IMR-90 (cell line): ENCODE measurements around the gene TSPAN4. TPM values are rescaled to one million over a fixed set of nuclear protein-coding genes. Genes with fewer than 3 reads are reported as not detected.

ENCODE experiments used
- ATAC-seq: fragments of 200-7000 bp; cut with Tn5 transposase; 2 replicates; pipeline ENCODE4 v1.9.1; 2020; ENCODE audit warnings: low read depth, mild to moderate bottlenecking, moderate library complexity
- BruUV-seq: library from RNA; stranded (reverse); fragments of 400-500 nt; replicated peaks from 2 replicates; lab custom pipeline; 2021; lab: Mats Ljungman, UMichigan
- CTCF ChIA-PET: fragments of 300-600 bp; formaldehyde crosslinking; extraction: SDS; loops from one replicate; lab custom pipeline; 2021; ENCODE audit warnings: antibody characterized with exemption; lab: Yijun Ruan, JAX
- POLR2A ChIA-PET: fragments of 300-600 bp; sonication (Branson Sonifier 250); formaldehyde crosslinking; loops from one replicate; lab custom pipeline; 2022; ENCODE audit warnings: antibody characterized with exemption; ENCODE audit not compliant: unreplicated experiment; lab: Charles Lee
- DNase-seq: peaks from one replicate; pipeline ENCODE4 v3.0.0; 2013
- H2AFZ ChIP-seq: replicated peaks from 2 replicates; pipeline ENCODE3; 2013; ENCODE audit warnings: low read length, mild to moderate bottlenecking; ENCODE audit not compliant: poor library complexity
- H2AK5ac ChIP-seq: 2 replicates; pipeline ENCODE4 v1.6.1; 2013; ENCODE audit warnings: low read depth, low read length, inconsistent platforms
- H2AK9ac ChIP-seq: replicated peaks from 2 replicates; pipeline ENCODE3; 2013; ENCODE audit warnings: mild to moderate bottlenecking, low read depth, low read length, moderate library complexity; ENCODE audit not compliant: poor library complexity
- H2BK120ac ChIP-seq: 2 replicates; pipeline ENCODE4 v1.6.1; 2013; ENCODE audit warnings: low read depth, low read length, inconsistent platforms
- H2BK15ac ChIP-seq: 3 replicates; pipeline ENCODE4 v1.6.1; 2013; ENCODE audit warnings: low read depth, low read length, inconsistent platforms
- H2BK20ac ChIP-seq: 2 replicates; pipeline ENCODE4 v1.6.1; 2013; ENCODE audit warnings: low read depth, mild to moderate bottlenecking, inconsistent platforms, low read length, moderate library complexity
- H2BK5ac ChIP-seq: 2 replicates; pipeline ENCODE4 v1.6.1; 2013; ENCODE audit warnings: mild to moderate bottlenecking, low read depth, low read length, inconsistent platforms; ENCODE audit not compliant: poor library complexity, severe bottlenecking
- H3K14ac ChIP-seq: replicated peaks from 2 replicates; pipeline ENCODE4 v1.6.1; 2013; ENCODE audit warnings: low read depth, low read length, inconsistent platforms
- H3K18ac ChIP-seq: 2 replicates; pipeline ENCODE4 v1.6.1; 2013; ENCODE audit warnings: low read depth, low read length, control low read depth
- H3K23ac ChIP-seq: 2 replicates; pipeline ENCODE4 v1.6.1; 2013; ENCODE audit warnings: low read depth, low read length, inconsistent platforms
- H3K27ac ChIP-seq: 2 replicates; pipeline ENCODE4 v1.5.1; 2013; ENCODE audit warnings: mild to moderate bottlenecking, control low read depth, low read length; ENCODE audit not compliant: insufficient read depth
- H3K27me3 ChIP-seq: 2 replicates; pipeline ENCODE4 v1.6.1; 2013; ENCODE audit warnings: low read length; ENCODE audit not compliant: control insufficient read depth, insufficient read depth
- H3K36me3 ChIP-seq: 2 replicates; pipeline ENCODE4 v1.6.1; 2013; ENCODE audit warnings: low read length, mixed read lengths; ENCODE audit not compliant: control insufficient read depth, insufficient read depth
- H3K4ac ChIP-seq: 2 replicates; pipeline ENCODE4 v1.6.1; 2013; ENCODE audit warnings: low read depth, low read length, inconsistent platforms
- H3K4me1 ChIP-seq: 2 replicates; pipeline ENCODE4 v1.6.1; 2013; ENCODE audit warnings: low read length, mixed read lengths; ENCODE audit not compliant: control insufficient read depth, insufficient read depth
- H3K4me2 ChIP-seq: 2 replicates; pipeline ENCODE4 v1.6.1; 2013; ENCODE audit warnings: low read depth, mild to moderate bottlenecking, control low read depth, low read length, moderate library complexity
- H3K4me3 ChIP-seq: 2 replicates; pipeline ENCODE4 v1.5.1; 2013; ENCODE audit warnings: low read depth, mild to moderate bottlenecking, control low read depth, low read length, moderate library complexity; ENCODE audit not compliant: insufficient read depth
- H3K56ac ChIP-seq: 2 replicates; pipeline ENCODE4 v1.6.1; 2013; ENCODE audit warnings: low read length, inconsistent platforms; ENCODE audit not compliant: insufficient read depth; ENCODE audit errors: extremely low read depth
- H3K79me1 ChIP-seq, 2 experiments: 2 replicates each; pipeline ENCODE4 v1.6.1; 2013; ENCODE audit warnings: low read length in 2 of 2, inconsistent platforms in 1 of 2, low read depth in 1 of 2
- H3K9ac ChIP-seq: 2 replicates; pipeline ENCODE4 v1.6.1; 2013; ENCODE audit warnings: low read depth, low read length, control low read depth
- H3K9me1 ChIP-seq: 2 replicates; pipeline ENCODE4 v1.6.1; 2013; ENCODE audit warnings: low read length, inconsistent platforms; ENCODE audit not compliant: insufficient read depth
- H3K9me3 ChIP-seq: 2 replicates; pipeline ENCODE4 v1.6.1; 2013; ENCODE audit warnings: low read length; ENCODE audit not compliant: control insufficient read depth, insufficient read depth
- H4K20me1 ChIP-seq: 2 replicates; pipeline ENCODE4 v1.6.1; 2013; ENCODE audit warnings: low read length, inconsistent platforms; ENCODE audit not compliant: insufficient read depth
- H4K5ac ChIP-seq: 2 replicates; pipeline ENCODE4 v1.6.1; 2013; ENCODE audit warnings: mild to moderate bottlenecking, low read depth, low read length, control low read depth
- H4K8ac ChIP-seq, 2 experiments: 2 replicates each; pipeline ENCODE4 v1.6.1; 2013; ENCODE audit warnings: low read depth in 2 of 2, low read length in 2 of 2, control low read depth in 1 of 2, inconsistent platforms in 1 of 2
- H4K91ac ChIP-seq: 2 replicates; pipeline ENCODE4 v1.6.1; 2013; ENCODE audit warnings: low read depth, low read length, inconsistent platforms; ENCODE audit not compliant: insufficient read depth
- MAFK ChIP-seq: IDR thresholded peaks from 2 replicates; pipeline ENCODE4 v1.6.1; 2012; ENCODE audit warnings: low read depth, low read length, improper control_type of control experiment
- RAD21 ChIP-seq: IDR thresholded peaks from 2 replicates; pipeline ENCODE4 v1.6.1; 2012; ENCODE audit warnings: low read length, improper control_type of control experiment
- WGBS, 2 experiments: methylation state at CpG; one replicate each; pipeline versions ENCODE4 v1.1.5 to v1.1.7; 2013; ENCODE audit warnings: missing lambda C conversion rate in 2 of 2; ENCODE audit not compliant: insufficient read length in 1 of 2; ENCODE audit errors: extremely low coverage in 2 of 2; 5-methylcytosine and 5-hydroxymethylcytosine counted together
- dilution Hi-C: fragments of 300-500 bp; cut with HindIII; formaldehyde crosslinking; loops from one replicate; pipeline ENCODE4 v1.14.3; 2018; ENCODE audit warnings: low sequenced_read_pairs; ENCODE audit not compliant: unreplicated experiment
- in situ Hi-C: fragments of 300-500 bp; cut with MboI; formaldehyde crosslinking; loops from 3 replicates; pipeline ENCODE4 v1.14.3; 2019; ENCODE audit warnings: low sequenced_read_pairs, inconsistent platforms, mixed read lengths
- intact Hi-C: fragments of 100-400 bp; cut with micrococcal nuclease; formaldehyde crosslinking; loops from 2 replicates; pipeline ENCODE4 v1.10.0; 2022
- polyA plus RNA-seq, 3 experiments: library from polyadenylated mRNA; depleted of rRNA; stranded (reverse); fragments of >200 nt; gene quantifications; 2 replicates each; pipeline ENCODE4 v1.2.3, GENCODE V29; 2012; ENCODE audit warnings: low replicate concordance in 1 of 3
- total RNA-seq: library from RNA; depleted of rRNA; stranded (reverse); fragments of >200 nt; gene quantifications from 2 replicates; pipeline ENCODE4 v1.2.3, GENCODE V29; 2012

TSPAN4 gene
- total and polyA plus RNA-seq, 2 of the 4 experiments (the other 2 are of a cell fraction): 161 to 293 TPM

DNA sequence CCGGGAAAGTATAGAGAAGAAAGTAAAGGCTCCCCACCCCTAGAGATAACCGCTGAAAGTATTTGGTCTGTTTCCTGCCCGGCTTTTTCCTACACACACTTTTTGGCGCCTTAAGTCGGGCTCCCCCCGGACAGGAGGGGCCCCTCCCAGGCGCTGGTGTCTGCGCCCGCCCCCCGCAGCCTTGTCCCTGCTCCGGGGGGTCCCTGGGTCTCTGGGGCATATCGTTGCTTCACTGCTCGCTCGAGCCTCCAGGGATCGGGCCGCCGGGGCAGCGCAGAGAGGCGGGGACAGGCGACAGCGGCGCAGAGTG, 15.9 kb upstream of the TSPAN4 start:
- no peak overlapping the region for H3K27ac ChIP-seq
- H2AK9ac ChIP-seq: peak overlapping the region; percentile 50
- no peak overlapping the region for H2AK5ac ChIP-seq
- no peak overlapping the region for H3K56ac ChIP-seq
- peaks cover 2% of the 10 kb centered on the region; the same call in 1 of the 2 replicates for H3K9me1 ChIP-seq
- H3K4me3 ChIP-seq: no peak overlapping the region
- H3K14ac ChIP-seq: no peak overlapping the region
- H2BK120ac ChIP-seq: no peak overlapping the region
- ChIA-PET POLR2A (no interaction called here), CTCF (no interaction called here)
- TF ChIP-seq MAFK (no peak), RAD21 (no peak)
- H3K36me3 ChIP-seq: peaks cover 28% of the 10 kb centered on the region
- H2BK20ac ChIP-seq: no peak overlapping the region
- intact Hi-C loops (no loop called here), in situ Hi-C loops (no loop called here), dilution Hi-C loops (no loop called here)
- peaks cover 6% of the 10 kb centered on the region; the same call in 1 of the 2 replicates for H3K27me3 ChIP-seq
- no peak overlapping the region for H3K4ac ChIP-seq
- 0 out of 2 replicates have a peak overlapping the region, but pooled peaks have one; percentile 17 for H3K4me2 ChIP-seq
- no peak overlapping the region for H4K8ac ChIP-seq
- H3K9me3 ChIP-seq: no peaks in the 10 kb centered on the region
- no peak overlapping the region for H4K5ac ChIP-seq
- no peak overlapping the region for H4K91ac ChIP-seq
- no peak overlapping the region for H2BK5ac ChIP-seq
- H3K23ac ChIP-seq: no peak overlapping the region
- no peak overlapping the region for H2BK15ac ChIP-seq
- H3K9ac ChIP-seq: no peak overlapping the region
- peaks cover 29% of the 10 kb centered on the region for H4K20me1 ChIP-seq
- no peak overlapping the region for H3K18ac ChIP-seq
- peaks cover 6 to 11% of the 10 kb centered on the region in 2 experiments for H3K79me1 ChIP-seq
- BruUV-seq: no TSS peak
- WGBS, 2 experiments: 9% methylated on average over 12 of the region's 22 CpGs; no CpG with 5 or more reads in 1 of the 2 experiments
- peak overlapping the region; percentile 81 for H2AFZ ChIP-seq
- ATAC-seq (no peak), DNase-seq (no peak)
- peaks cover 20% of the 10 kb centered on the region for H3K4me1 ChIP-seq
